ENCODE measurements around the gene ZNF619. TPM values are rescaled to one million over a fixed set of nuclear protein-coding genes. Genes with fewer than 3 reads are reported as not detected.

ZNF619 gene
- total and polyA plus RNA-seq, 2 of the 13 experiments (the other 11 are each of a cell fraction or from before 2014, with no cell fraction given): 0.83 to 5.2 TPM

- TF ChIP-seq BHLHE40 (IDR thresholded peaks at IDR 0.05; ENCODE audit: low read length): no peak
These were observed 39.3 kb downstream of the ZNF619 start (continued) for GRCh38 chr3:40516201-40516600.

GRCh38 chr3:40518067-40518466 lies 41.1 kb downstream of the ZNF619 start:
- 83% methylated on average over 1 of the region's 1 CpG for WGBS (ENCODE audit: low lambda C conversion rate)
- DNase-seq (ENCODE audit: low spot score) (no peak), FAIRE-seq (no peak), ATAC-seq (no peak)
- no peaks in the 10 kb centered on the region for H4K20me1 ChIP-seq (ENCODE audit: insufficient read depth, low read length)
- H3K4me2 ChIP-seq (ENCODE audit: low read depth, low read length): no peak overlapping the region
- no peaks in the 10 kb centered on the region for H3K4me1 ChIP-seq (ENCODE audit: insufficient read depth, low read length)
- no peak overlapping the region for H3K27ac ChIP-seq (ENCODE audit: extremely low read length, insufficient read depth, low read length)
- no peaks in the 10 kb centered on the region for H3K79me2 ChIP-seq (ENCODE audit: insufficient read depth, low read length)
- peaks cover 3 to 14% of the 10 kb centered on the region in 2 experiments for H3K36me3 ChIP-seq (replicated peaks in 1 of 2; ENCODE audit: control insufficient read depth in 1 of 2, insufficient read depth in 2 of 2, low read length in 2 of 2)
- in situ Hi-C loops (cut with HindIII; ENCODE audit: extremely low pct_ligation_motif_present, low pct_unique_long_range_greater_than_20kb) (no loop called here), intact Hi-C loops (cut with micrococcal nuclease; ENCODE audit: unreplicated experiment) (no loop called here)
- no peak overlapping the region for H3K9ac ChIP-seq (ENCODE audit: insufficient read depth, low read depth, low read length)
- no TSS peak for BruUV-seq (replicated peaks)
- no peaks in the 10 kb centered on the region for H3K9me3 ChIP-seq (ENCODE audit: low read length)
- no peaks in the 10 kb centered on the region for H3K27me3 ChIP-seq (ENCODE audit: control insufficient read depth in 1 of 2, insufficient read depth in 2 of 2, low read length in 2 of 2)
- TF ChIP-seq, protein P1, sequence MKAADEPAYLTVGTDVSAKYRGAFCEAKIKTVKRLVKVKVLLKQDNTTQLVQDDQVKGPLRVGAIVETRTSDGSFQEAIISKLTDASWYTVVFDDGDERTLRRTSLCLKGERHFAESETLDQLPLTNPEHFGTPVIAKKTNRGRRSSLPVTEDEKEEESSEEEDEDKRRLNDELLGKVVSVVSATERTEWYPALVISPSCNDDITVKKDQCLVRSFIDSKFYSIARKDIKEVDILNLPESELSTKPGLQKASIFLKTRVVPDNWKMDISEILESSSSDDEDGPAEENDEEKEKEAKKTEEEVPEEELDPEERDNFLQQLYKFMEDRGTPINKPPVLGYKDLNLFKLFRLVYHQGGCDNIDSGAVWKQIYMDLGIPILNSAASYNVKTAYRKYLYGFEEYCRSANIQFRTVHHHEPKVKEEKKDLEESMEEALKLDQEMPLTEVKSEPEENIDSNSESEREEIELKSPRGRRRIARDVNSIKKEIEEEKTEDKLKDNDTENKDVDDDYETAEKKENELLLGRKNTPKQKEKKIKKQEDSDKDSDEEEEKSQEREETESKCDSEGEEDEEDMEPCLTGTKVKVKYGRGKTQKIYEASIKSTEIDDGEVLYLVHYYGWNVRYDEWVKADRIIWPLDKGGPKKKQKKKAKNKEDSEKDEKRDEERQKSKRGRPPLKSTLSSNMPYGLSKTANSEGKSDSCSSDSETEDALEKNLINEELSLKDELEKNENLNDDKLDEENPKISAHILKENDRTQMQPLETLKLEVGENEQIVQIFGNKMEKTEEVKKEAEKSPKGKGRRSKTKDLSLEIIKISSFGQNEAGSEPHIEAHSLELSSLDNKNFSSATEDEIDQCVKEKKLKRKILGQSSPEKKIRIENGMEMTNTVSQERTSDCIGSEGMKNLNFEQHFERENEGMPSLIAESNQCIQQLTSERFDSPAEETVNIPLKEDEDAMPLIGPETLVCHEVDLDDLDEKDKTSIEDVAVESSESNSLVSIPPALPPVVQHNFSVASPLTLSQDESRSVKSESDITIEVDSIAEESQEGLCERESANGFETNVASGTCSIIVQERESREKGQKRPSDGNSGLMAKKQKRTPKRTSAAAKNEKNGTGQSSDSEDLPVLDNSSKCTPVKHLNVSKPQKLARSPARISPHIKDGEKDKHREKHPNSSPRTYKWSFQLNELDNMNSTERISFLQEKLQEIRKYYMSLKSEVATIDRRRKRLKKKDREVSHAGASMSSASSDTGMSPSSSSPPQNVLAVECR (CRISPR knock-in tag; IDR thresholded peaks at IDR 0.05; ENCODE audit: borderline replicate concordance): no peak
- TF ChIP-seq SRY (CRISPR knock-in tag; IDR thresholded peaks at IDR 0.05) (no peak), ZNF660 (CRISPR knock-in tag; IDR thresholded peaks at IDR 0.05; ENCODE audit: borderline replicate concordance, low read depth) (no peak), TARDBP (CRISPR knock-in tag; IDR thresholded peaks at IDR 0.05) (no peak), PRPF4 (IDR thresholded peaks at IDR 0.05; ENCODE audit: low read depth, low read length, poor library complexity, severe bottlenecking) (no peak), FOXK2 (IDR thresholded peaks at IDR 0.05) (no peak), HOMEZ (CRISPR knock-in tag; IDR thresholded peaks at IDR 0.05; ENCODE audit: low read depth) (no peak), ZNF709 (CRISPR knock-in tag; IDR thresholded peaks at IDR 0.05) (no peak)
- TF ChIP-seq, protein P2, sequence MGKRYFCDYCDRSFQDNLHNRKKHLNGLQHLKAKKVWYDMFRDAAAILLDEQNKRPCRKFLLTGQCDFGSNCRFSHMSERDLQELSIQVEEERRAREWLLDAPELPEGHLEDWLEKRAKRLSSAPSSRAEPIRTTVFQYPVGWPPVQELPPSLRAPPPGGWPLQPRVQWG (CRISPR knock-in tag; IDR thresholded peaks at IDR 0.05; ENCODE audit: borderline replicate concordance, low read depth): no peak
- POLR2A ChIA-PET: no interaction called here
- no peak overlapping the region for H3K4me3 ChIP-seq (replicated peaks in 1 of 3; ENCODE audit: insufficient read depth in 1 of 3, low read depth in 2 of 3, low read length in 3 of 3)
- no peak overlapping the region for H2AFZ ChIP-seq (ENCODE audit: low read length)
- CTCF ChIA-PET (ENCODE audit: low intra/inter-chr PET ratio, low total read pairs): no interaction called here

All from HepG2 (cell line).